Right lobe of liver (tissue), 4 donors: ENCODE data around the gene LRCH1.

Experiments
- CTCF ChIP-seq, 4 donors: fragments of 200-600 bp in 3 of 4; fragments of 450-650 bp in 1 of 4; IDR thresholded peaks; one replicate each; pipeline versions ENCODE4 v1.5.1 to v1.8.0; 2016 to 2022; ENCODE audit warnings: antibody characterized with exemption in 4 of 4, mild to moderate bottlenecking in 2 of 4
- POLR2A ChIP-seq: fragments of 450-650 bp; IDR thresholded peaks from one replicate; pipeline ENCODE4 v1.6.1; 2017; ENCODE audit warnings: antibody characterized with exemption, mild to moderate bottlenecking
- donor health status: DM: no; HTN: no; CAD: no.
- donor health status: DM: no; HTN: no; CAD: no.
- donor health status: DM: no; HTN: yes; CAD: no.

GRCh38 chr13:46684287-46685001 is 131.5 kb downstream of the LRCH1 start:
- TF ChIP-seq CTCF (IDR thresholded peaks at IDR 0.05) (peak in 1 of 4 donors; percentile 21), POLR2A (no peak)
